H1 (cell line): ENCODE results near the gene MYH10. TPM values are rescaled to one million over a fixed set of nuclear protein-coding genes. Genes with fewer than 3 reads are reported as not detected.

ENCODE experiments used
- polyA plus RNA-seq, 7 experiments: library from polyadenylated mRNA; depleted of rRNA in 3 of 7; stranded (reverse) in 5 of 7; unstranded in 2 of 7; fragments of >200 nt in 5 of 7; fragments of 200-250 nt in 2 of 7; gene quantifications; 1 replicate in 5 of 7; 2 replicates in 1 of 7; 4 replicates in 1 of 7; pipeline versions ENCODE4 v1.2.1 to v1.2.3, GENCODE V29; 2011 to 2013; ENCODE audit warnings: missing spikeins in 2 of 7, mixed read lengths in 2 of 7
- total RNA-seq: library from RNA; stranded (reverse); fragmentation: NEBNext Ultra II Directional; extraction: Animal tissue kit (Norgen Biotek cat#: 25700); gene quantifications from 2 replicates; pipeline ENCODE4 v1.2.1, GENCODE V29; 2021
- TF ChIP-seq, protein P1 (sequence below): fragments of 300-600 bp; sonication (generic); IDR thresholded peaks from 2 replicates; pipeline ENCODE4 v1.7.1; 2012; ENCODE audit warnings: low read length, moderate library complexity, mild to moderate bottlenecking, inconsistent platforms; ENCODE audit not compliant: insufficient replicate concordance

MYH10 gene
- total and polyA plus RNA-seq, 2 of the 8 experiments (the other 6 are each of a cell fraction or from before 2014, with no cell fraction given): 64.1 to 289 TPM

DNA sequence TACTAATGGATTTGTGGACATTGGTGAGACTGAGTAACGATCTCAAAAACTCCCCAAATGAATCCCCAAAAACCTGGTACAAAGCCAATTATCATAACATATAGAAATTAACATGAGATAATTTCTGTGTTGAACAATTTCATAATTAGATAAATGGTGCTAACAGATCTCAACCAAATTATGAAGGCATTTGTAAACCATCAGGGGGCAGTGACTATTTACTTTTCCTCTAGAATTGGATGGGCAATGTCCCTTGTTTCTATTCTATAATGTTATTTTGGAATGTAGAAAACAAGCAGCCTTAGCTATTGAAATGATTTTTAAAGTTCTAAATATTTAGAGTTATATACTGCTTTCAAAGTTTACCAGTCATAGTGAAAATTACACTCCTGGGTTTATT, 57.8 kb downstream of the MYH10 start (continued):
- TF ChIP-seq, protein P1, sequence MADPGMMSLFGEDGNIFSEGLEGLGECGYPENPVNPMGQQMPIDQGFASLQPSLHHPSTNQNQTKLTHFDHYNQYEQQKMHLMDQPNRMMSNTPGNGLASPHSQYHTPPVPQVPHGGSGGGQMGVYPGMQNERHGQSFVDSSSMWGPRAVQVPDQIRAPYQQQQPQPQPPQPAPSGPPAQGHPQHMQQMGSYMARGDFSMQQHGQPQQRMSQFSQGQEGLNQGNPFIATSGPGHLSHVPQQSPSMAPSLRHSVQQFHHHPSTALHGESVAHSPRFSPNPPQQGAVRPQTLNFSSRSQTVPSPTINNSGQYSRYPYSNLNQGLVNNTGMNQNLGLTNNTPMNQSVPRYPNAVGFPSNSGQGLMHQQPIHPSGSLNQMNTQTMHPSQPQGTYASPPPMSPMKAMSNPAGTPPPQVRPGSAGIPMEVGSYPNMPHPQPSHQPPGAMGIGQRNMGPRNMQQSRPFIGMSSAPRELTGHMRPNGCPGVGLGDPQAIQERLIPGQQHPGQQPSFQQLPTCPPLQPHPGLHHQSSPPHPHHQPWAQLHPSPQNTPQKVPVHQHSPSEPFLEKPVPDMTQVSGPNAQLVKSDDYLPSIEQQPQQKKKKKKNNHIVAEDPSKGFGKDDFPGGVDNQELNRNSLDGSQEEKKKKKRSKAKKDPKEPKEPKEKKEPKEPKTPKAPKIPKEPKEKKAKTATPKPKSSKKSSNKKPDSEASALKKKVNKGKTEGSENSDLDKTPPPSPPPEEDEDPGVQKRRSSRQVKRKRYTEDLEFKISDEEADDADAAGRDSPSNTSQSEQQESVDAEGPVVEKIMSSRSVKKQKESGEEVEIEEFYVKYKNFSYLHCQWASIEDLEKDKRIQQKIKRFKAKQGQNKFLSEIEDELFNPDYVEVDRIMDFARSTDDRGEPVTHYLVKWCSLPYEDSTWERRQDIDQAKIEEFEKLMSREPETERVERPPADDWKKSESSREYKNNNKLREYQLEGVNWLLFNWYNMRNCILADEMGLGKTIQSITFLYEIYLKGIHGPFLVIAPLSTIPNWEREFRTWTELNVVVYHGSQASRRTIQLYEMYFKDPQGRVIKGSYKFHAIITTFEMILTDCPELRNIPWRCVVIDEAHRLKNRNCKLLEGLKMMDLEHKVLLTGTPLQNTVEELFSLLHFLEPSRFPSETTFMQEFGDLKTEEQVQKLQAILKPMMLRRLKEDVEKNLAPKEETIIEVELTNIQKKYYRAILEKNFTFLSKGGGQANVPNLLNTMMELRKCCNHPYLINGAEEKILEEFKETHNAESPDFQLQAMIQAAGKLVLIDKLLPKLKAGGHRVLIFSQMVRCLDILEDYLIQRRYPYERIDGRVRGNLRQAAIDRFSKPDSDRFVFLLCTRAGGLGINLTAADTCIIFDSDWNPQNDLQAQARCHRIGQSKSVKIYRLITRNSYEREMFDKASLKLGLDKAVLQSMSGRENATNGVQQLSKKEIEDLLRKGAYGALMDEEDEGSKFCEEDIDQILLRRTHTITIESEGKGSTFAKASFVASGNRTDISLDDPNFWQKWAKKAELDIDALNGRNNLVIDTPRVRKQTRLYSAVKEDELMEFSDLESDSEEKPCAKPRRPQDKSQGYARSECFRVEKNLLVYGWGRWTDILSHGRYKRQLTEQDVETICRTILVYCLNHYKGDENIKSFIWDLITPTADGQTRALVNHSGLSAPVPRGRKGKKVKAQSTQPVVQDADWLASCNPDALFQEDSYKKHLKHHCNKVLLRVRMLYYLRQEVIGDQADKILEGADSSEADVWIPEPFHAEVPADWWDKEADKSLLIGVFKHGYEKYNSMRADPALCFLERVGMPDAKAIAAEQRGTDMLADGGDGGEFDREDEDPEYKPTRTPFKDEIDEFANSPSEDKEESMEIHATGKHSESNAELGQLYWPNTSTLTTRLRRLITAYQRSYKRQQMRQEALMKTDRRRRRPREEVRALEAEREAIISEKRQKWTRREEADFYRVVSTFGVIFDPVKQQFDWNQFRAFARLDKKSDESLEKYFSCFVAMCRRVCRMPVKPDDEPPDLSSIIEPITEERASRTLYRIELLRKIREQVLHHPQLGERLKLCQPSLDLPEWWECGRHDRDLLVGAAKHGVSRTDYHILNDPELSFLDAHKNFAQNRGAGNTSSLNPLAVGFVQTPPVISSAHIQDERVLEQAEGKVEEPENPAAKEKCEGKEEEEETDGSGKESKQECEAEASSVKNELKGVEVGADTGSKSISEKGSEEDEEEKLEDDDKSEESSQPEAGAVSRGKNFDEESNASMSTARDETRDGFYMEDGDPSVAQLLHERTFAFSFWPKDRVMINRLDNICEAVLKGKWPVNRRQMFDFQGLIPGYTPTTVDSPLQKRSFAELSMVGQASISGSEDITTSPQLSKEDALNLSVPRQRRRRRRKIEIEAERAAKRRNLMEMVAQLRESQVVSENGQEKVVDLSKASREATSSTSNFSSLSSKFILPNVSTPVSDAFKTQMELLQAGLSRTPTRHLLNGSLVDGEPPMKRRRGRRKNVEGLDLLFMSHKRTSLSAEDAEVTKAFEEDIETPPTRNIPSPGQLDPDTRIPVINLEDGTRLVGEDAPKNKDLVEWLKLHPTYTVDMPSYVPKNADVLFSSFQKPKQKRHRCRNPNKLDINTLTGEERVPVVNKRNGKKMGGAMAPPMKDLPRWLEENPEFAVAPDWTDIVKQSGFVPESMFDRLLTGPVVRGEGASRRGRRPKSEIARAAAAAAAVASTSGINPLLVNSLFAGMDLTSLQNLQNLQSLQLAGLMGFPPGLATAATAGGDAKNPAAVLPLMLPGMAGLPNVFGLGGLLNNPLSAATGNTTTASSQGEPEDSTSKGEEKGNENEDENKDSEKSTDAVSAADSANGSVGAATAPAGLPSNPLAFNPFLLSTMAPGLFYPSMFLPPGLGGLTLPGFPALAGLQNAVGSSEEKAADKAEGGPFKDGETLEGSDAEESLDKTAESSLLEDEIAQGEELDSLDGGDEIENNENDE: no peak
